H9 (cell line): ENCODE data around the gene CPXM2. TPM values are rescaled to one million over a fixed set of nuclear protein-coding genes. Genes with fewer than 3 reads are reported as not detected.

Experiments
- DNase-seq: peaks from one replicate; pipeline ENCODE4 v3.0.0-alpha.2; 2017
- H2AFZ ChIP-seq: one replicate; pipeline ENCODE4 v1.6.1; 2013; ENCODE audit warnings: mild to moderate bottlenecking, low read length, control low read depth, moderate library complexity
- H2AK5ac ChIP-seq: 2 replicates; pipeline ENCODE4 v1.6.1; 2013; ENCODE audit warnings: low read length, control low read depth, mixed read lengths; ENCODE audit not compliant: insufficient read length
- H2BK120ac ChIP-seq: one replicate; pipeline ENCODE4 v1.6.1; 2013; ENCODE audit warnings: low read depth, mild to moderate bottlenecking, low read length, control low read depth, inconsistent platforms; ENCODE audit not compliant: poor library complexity, severe bottlenecking
- H2BK12ac ChIP-seq: 2 replicates; pipeline ENCODE4 v1.6.1; 2013; ENCODE audit warnings: low read length, control low read depth, mixed read lengths, low read depth; ENCODE audit not compliant: insufficient read length
- H2BK15ac ChIP-seq: 2 replicates; pipeline ENCODE4 v1.6.1; 2013; ENCODE audit warnings: low read depth, low read length, control low read depth
- H2BK20ac ChIP-seq: one replicate; pipeline ENCODE4 v1.6.1; 2013; ENCODE audit warnings: low read depth, mild to moderate bottlenecking, low read length, control low read depth, inconsistent platforms; ENCODE audit not compliant: poor library complexity, severe bottlenecking
- H2BK5ac ChIP-seq: 2 replicates; pipeline ENCODE4 v1.6.1; 2013; ENCODE audit warnings: low read length, control low read depth, mixed read lengths; ENCODE audit not compliant: insufficient read length
- H3K14ac ChIP-seq: 2 replicates; pipeline ENCODE4 v1.6.1; 2013; ENCODE audit warnings: low read length, control low read depth; ENCODE audit not compliant: insufficient read depth
- H3K18ac ChIP-seq: 2 replicates; pipeline ENCODE4 v1.6.1; 2013; ENCODE audit warnings: low read depth, mild to moderate bottlenecking, mixed read lengths, low read length, control low read depth; ENCODE audit not compliant: insufficient read length
- H3K23ac ChIP-seq: 2 replicates; pipeline ENCODE4 v1.6.1; 2013; ENCODE audit warnings: low read length, control low read depth, mixed read lengths, low read depth; ENCODE audit not compliant: insufficient read length
- H3K23me2 ChIP-seq: 2 replicates; pipeline ENCODE4 v1.6.1; 2013; ENCODE audit warnings: low read depth, mild to moderate bottlenecking, mixed read lengths, low read length, control low read depth; ENCODE audit not compliant: insufficient read length, poor library complexity, severe bottlenecking
- H3K27ac ChIP-seq: 2 replicates; pipeline ENCODE4 v1.5.1; 2013; ENCODE audit warnings: low read length, control low read depth, mixed read lengths, low read depth; ENCODE audit not compliant: insufficient read length
- H3K27me3 ChIP-seq: 2 replicates; pipeline ENCODE4 v1.6.1; 2013; ENCODE audit warnings: low read length, control low read depth, inconsistent platforms; ENCODE audit not compliant: insufficient read depth
- H3K4ac ChIP-seq: 2 replicates; pipeline ENCODE4 v1.6.1; 2013; ENCODE audit warnings: low read depth, mild to moderate bottlenecking, control low read depth, inconsistent platforms, low read length, moderate library complexity
- H3K4me1 ChIP-seq: 2 replicates; pipeline ENCODE4 v1.6.1; 2013; ENCODE audit warnings: low read length, control low read depth, inconsistent platforms; ENCODE audit not compliant: insufficient read depth
- H3K4me2 ChIP-seq: 2 replicates; pipeline ENCODE4 v1.6.1; 2013; ENCODE audit warnings: low read length, control low read depth, mixed read lengths; ENCODE audit not compliant: insufficient read length, insufficient read depth
- H3K56ac ChIP-seq: 2 replicates; pipeline ENCODE4 v1.6.1; 2013; ENCODE audit warnings: low read depth, mild to moderate bottlenecking, mixed read lengths, low read length, control low read depth; ENCODE audit not compliant: insufficient read length
- H3K79me1 ChIP-seq: 2 replicates; pipeline ENCODE4 v1.6.1; 2013; ENCODE audit warnings: low read depth, mild to moderate bottlenecking, moderate library complexity, low read length, control low read depth, inconsistent platforms; ENCODE audit not compliant: insufficient read depth, poor library complexity, severe bottlenecking
- H3K79me2 ChIP-seq: 2 replicates; pipeline ENCODE4 v1.6.1; 2013; ENCODE audit warnings: low read length, control low read depth, inconsistent platforms; ENCODE audit not compliant: insufficient read depth
- H3K9ac ChIP-seq: 2 replicates; pipeline ENCODE4 v1.6.1; 2013; ENCODE audit warnings: low read length, control low read depth, mixed read lengths; ENCODE audit not compliant: insufficient read length; ENCODE audit errors: extremely low read depth
- H3K9me3 ChIP-seq: one replicate; pipeline ENCODE4 v1.6.1; 2013; ENCODE audit warnings: low read depth, low read length, inconsistent platforms; ENCODE audit not compliant: control insufficient read depth
- H3T11ph ChIP-seq: one replicate; pipeline ENCODE4 v1.6.1; 2013; ENCODE audit warnings: mild to moderate bottlenecking, low read length, control low read depth, inconsistent platforms
- H4K20me1 ChIP-seq: one replicate; pipeline ENCODE4 v1.6.1; 2013; ENCODE audit not compliant: control insufficient read depth, insufficient read length, insufficient read depth
- H4K5ac ChIP-seq: 2 replicates; pipeline ENCODE4 v1.6.1; 2013; ENCODE audit warnings: low read depth, mild to moderate bottlenecking, mixed read lengths, low read length, control low read depth; ENCODE audit not compliant: insufficient read length
- H4K8ac ChIP-seq: replicated peaks from 2 replicates; pipeline ENCODE4 v1.6.1; 2013; ENCODE audit warnings: low read length, control low read depth, mixed read lengths, low read depth; ENCODE audit not compliant: insufficient read length
- H4K91ac ChIP-seq: 2 replicates; pipeline ENCODE4 v1.6.1; 2013; ENCODE audit warnings: low read depth, mild to moderate bottlenecking, moderate library complexity, mixed read lengths, low read length, control low read depth; ENCODE audit not compliant: insufficient read length
- H3K27ac Mint-ChIP-seq, 3 experiments: 2 replicates in 2 of 3; 3 replicates in 1 of 3; pipeline ENCODE4 v1.8.0; 2020 to 2021; ENCODE audit warnings: mixed read lengths in 3 of 3, mild to moderate bottlenecking in 1 of 3, moderate library complexity in 1 of 3
- H3K27me3 Mint-ChIP-seq: 2 replicates; pipeline ENCODE4 v1.8.0; 2021; ENCODE audit warnings: low read depth, mild to moderate bottlenecking, moderate library complexity, mixed read lengths
- H3K36me3 Mint-ChIP-seq, 3 experiments: 2 replicates in 2 of 3; 3 replicates in 1 of 3; pipeline ENCODE4 v1.8.0; 2020 to 2021; ENCODE audit warnings: low read depth in 3 of 3, mixed read lengths in 3 of 3; ENCODE audit not compliant: insufficient read depth in 1 of 3
- H3K4me1 Mint-ChIP-seq, 2 experiments: 2 replicates each; pipeline ENCODE4 v1.8.0; 2020; ENCODE audit warnings: mixed read lengths in 2 of 2
- H3K4me3 Mint-ChIP-seq, 2 experiments: 2 replicates in 1 of 2; 3 replicates in 1 of 2; pipeline ENCODE4 v1.8.0; 2020 to 2021; ENCODE audit warnings: mild to moderate bottlenecking in 2 of 2, mixed read lengths in 2 of 2, moderate library complexity in 1 of 2
- H3K9me3 Mint-ChIP-seq, 2 experiments: 2 replicates in 1 of 2; 3 replicates in 1 of 2; pipeline ENCODE4 v1.8.0; 2020; ENCODE audit warnings: mild to moderate bottlenecking in 2 of 2, mixed read lengths in 2 of 2, moderate library complexity in 1 of 2
- WGBS: extraction: QIAGEN DNeasy Blood & Tissue Kit; methylation state at CpG from one replicate; pipeline ENCODE4 v1.1.7; 2013; ENCODE audit warnings: missing lambda C conversion rate, low lambda C conversion rate, mixed read lengths; ENCODE audit not compliant: insufficient read length; ENCODE audit errors: extremely low coverage; 5-methylcytosine and 5-hydroxymethylcytosine counted together
- total RNA-seq: library from RNA; stranded (reverse); gene quantifications from 2 replicates; pipeline ENCODE4 v1.2.1, GENCODE V29; 2021
- TF ChIP-seq, protein P1 (sequence below): fragments of 200-600 bp; sonication (generic); conservative IDR thresholded peaks from 3 replicates; pipeline ENCODE4 v1.8.0; 2021; ENCODE audit warnings: antibody characterized with exemption, mild to moderate bottlenecking

Gene CPXM2
- total RNA-seq, 1 experiment from 2014 or later, result 1.7 TPM

DNA sequence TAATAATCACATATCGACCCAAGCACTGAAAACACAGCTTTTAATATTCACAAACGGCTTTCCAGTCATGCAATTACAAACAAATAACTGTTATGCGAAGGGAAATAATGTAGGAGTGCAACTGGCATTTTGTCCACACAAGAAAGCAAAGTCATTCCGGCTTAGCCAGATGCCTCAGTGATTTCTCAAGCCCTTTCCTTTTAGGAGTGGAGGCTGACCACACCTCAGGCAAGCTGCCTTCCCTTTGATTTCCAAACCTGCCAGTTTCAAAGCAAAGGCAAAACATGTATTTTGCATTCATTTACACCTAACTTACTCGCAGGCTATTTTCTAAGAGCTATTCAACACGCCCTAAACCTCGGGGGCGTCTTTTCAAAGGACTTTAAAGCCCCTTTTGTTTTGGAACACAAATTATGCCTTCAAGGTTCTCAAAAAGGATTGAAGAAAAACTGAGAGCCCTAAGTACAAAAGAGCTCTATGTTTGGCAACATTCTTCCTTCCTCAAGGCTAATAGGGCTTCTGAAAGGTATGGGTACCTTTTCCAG is 109.6 kb downstream of the CPXM2 start:
- no peak overlapping the region for H3K4me2 ChIP-seq
- no peak overlapping the region for H2AFZ ChIP-seq
- H3K14ac ChIP-seq, result no peak overlapping the region
- no peak overlapping the region for H2BK15ac ChIP-seq
- H2AK5ac ChIP-seq, result no peak overlapping the region
- H4K5ac ChIP-seq, result no peak overlapping the region
- TF ChIP-seq, protein P1, sequence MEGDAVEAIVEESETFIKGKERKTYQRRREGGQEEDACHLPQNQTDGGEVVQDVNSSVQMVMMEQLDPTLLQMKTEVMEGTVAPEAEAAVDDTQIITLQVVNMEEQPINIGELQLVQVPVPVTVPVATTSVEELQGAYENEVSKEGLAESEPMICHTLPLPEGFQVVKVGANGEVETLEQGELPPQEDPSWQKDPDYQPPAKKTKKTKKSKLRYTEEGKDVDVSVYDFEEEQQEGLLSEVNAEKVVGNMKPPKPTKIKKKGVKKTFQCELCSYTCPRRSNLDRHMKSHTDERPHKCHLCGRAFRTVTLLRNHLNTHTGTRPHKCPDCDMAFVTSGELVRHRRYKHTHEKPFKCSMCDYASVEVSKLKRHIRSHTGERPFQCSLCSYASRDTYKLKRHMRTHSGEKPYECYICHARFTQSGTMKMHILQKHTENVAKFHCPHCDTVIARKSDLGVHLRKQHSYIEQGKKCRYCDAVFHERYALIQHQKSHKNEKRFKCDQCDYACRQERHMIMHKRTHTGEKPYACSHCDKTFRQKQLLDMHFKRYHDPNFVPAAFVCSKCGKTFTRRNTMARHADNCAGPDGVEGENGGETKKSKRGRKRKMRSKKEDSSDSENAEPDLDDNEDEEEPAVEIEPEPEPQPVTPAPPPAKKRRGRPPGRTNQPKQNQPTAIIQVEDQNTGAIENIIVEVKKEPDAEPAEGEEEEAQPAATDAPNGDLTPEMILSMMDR, result no peak
- no peak overlapping the region for H3K18ac ChIP-seq
- no peak overlapping the region for H2BK20ac ChIP-seq
- H2BK5ac ChIP-seq, result no peak overlapping the region
- H3K9me3 Mint-ChIP-seq, result no peaks in the 10 kb centered on the region
- WGBS, result no CpG with 5 or more reads among the region's 8 CpGs
- H3K4ac ChIP-seq, result no peak overlapping the region
- no peak overlapping the region; a peak in 1 of 7 replicates for H3K27ac Mint-ChIP-seq
- no peaks in the 10 kb centered on the region for H3K9me3 ChIP-seq
- no peak overlapping the region for H2BK120ac ChIP-seq
- peaks cover 77% of the 10 kb centered on the region for H3K27me3 Mint-ChIP-seq
- H3K27me3 ChIP-seq, result no peaks in the 10 kb centered on the region
- no peak overlapping the region for H2BK12ac ChIP-seq
- no peaks in the 10 kb centered on the region for H3K23me2 ChIP-seq
- H3K4me1 Mint-ChIP-seq, result peaks cover 56 to 58% of the 10 kb centered on the region in 2 experiments
- H4K8ac ChIP-seq, result no peak overlapping the region
- H3K27ac ChIP-seq, result no peak overlapping the region
- no peaks in the 10 kb centered on the region for H3K36me3 Mint-ChIP-seq
- no peaks in the 10 kb centered on the region for H3K79me1 ChIP-seq
- H4K91ac ChIP-seq, result no peak overlapping the region
- no peaks in the 10 kb centered on the region for H3K79me2 ChIP-seq
- no peak for DNase-seq
- H3K4me1 ChIP-seq, result peaks cover 14% of the 10 kb centered on the region; the same call in 1 of the 2 replicates
- no peak overlapping the region for H3K23ac ChIP-seq
- H4K20me1 ChIP-seq, result no peaks in the 10 kb centered on the region
- H3K4me3 Mint-ChIP-seq, result no peak overlapping the region; a peak in 1 of 5 replicates
- H3T11ph ChIP-seq, result no peak overlapping the region
- H3K9ac ChIP-seq, result no peak overlapping the region
- no peak overlapping the region for H3K56ac ChIP-seq
